Activated CD4-positive, alpha-beta T cell treated with anti-CD3 and anti-CD28 coated beads for 4 hours (primary cell): ENCODE data around the gene MC1R.

ENCODE experiments used
- DNase-seq, 2 donors: peaks; one replicate each; pipeline ENCODE4 v3.0.0-alpha.2; 2020

The MC1R gene

DNA sequence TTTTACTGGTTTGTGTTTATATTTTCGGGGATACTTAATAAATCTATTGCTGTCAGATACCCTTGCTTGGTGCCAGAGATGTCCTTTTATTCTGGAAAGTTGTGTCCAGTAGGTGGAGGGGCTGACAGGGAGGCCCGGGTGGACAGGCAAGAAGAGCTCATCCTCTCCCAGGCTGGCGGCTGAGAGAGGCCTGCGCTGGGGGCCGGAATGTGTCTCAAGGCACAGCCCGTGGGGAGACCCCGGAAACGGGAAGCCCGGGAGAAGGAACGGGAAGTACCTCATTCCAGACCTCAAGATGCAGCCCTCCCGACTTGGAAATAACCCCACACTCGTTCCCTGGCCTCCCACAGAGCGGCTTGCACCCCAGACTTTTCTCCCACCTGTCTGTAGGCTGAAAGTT, 17.4 kb downstream of the MC1R start:
- no peak for DNase-seq

- no peak for DNase-seq
These were observed 17.8 kb downstream of the MC1R start for GRCh38 chr16:89936508-89936907.

GRCh38 chr16:89936981-89937380, 18.3 kb downstream of the MC1R start:
- DNase-seq: no peak

GRCh38 chr16:89938175-89938885, 19.7 kb downstream of the MC1R start:
- no peak for DNase-seq

- no peak for DNase-seq
These were observed 26.1 kb downstream of the MC1R start for GRCh38 chr16:89944773-89945172.

DNA sequence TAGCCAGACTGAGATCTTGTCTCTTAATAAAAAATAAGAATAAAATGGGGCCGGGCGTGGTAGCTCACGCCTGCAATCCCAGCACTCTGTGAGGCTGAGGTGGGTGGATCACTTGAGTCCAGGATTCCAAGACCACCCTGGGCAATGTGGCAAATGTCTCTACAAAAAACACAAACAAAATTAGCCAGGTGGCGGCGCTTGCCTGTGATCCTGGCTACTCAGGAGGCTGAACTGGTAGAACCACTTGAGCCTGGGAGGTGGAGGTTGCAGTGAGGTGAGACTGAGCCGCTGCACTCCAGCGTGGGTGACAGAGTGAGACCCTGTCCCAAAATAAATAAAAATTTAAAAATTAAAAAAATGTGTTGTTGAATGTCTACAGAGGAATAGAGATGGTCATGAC, 27.0 kb downstream of the MC1R start:
- DNase-seq: no peak

DNA sequence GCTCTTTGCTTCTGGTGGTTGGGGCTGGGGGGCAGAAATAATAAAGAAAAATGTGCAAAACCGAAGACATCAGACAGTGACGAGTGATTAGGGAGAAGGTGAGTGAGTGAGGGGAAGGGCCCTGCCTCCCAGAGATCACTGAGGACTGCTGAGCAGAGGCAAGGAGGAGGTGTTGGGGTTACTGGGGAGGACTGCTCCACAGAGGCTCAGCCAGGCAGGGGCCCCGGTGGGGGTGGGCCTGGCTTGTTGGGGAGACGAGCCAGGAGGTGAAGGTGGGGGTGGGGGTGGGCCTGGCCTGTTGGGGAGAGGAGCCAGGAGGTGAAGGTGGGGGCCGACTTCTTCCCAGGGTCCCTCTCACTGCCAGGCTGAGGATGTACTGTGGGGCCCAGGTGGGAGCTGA, 27.9 kb downstream of the MC1R start:
- DNase-seq: no peak

GRCh38 chr16:89949121-89949742, 30.6 kb downstream of the MC1R start:
- no peak for DNase-seq

DNA sequence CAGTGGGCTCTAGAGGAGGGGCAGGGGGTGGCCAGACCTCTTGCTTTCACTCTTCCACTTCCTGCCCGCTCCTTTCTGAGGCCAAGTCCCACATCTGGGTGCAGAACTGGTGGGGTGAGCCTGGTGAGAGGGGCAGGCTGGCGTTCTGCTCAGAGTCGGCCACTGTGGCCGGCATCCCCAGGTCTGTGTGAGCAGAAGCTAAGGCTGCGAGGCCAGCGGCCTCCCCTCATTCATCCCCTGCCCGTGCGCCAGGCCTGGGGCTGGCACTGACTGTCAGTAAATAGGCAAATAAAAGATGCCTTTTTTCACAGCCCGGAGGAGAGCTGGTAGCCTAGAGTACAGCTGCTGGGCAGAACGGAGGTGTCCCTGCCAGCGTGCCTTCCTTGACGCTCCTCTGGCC, 31.1 kb downstream of the MC1R start:
- DNase-seq: no peak

GRCh38 chr16:89951509-89951908, 32.8 kb downstream of the MC1R start:
- DNase-seq: no peak

- no peak for DNase-seq
These were observed 33.4 kb downstream of the MC1R start for GRCh38 chr16:89952049-89952448.

- DNase-seq: no peak
These were observed 33.9 kb downstream of the MC1R start for GRCh38 chr16:89952551-89952950.

- DNase-seq: no peak
These were observed 35.2 kb downstream of the MC1R start for GRCh38 chr16:89953671-89954406.

GRCh38 chr16:89954462-89954861, 35.8 kb downstream of the MC1R start:
- DNase-seq: no peak

- DNase-seq: no peak
These were observed 36.5 kb downstream of the MC1R start for GRCh38 chr16:89955001-89955685.

DNA sequence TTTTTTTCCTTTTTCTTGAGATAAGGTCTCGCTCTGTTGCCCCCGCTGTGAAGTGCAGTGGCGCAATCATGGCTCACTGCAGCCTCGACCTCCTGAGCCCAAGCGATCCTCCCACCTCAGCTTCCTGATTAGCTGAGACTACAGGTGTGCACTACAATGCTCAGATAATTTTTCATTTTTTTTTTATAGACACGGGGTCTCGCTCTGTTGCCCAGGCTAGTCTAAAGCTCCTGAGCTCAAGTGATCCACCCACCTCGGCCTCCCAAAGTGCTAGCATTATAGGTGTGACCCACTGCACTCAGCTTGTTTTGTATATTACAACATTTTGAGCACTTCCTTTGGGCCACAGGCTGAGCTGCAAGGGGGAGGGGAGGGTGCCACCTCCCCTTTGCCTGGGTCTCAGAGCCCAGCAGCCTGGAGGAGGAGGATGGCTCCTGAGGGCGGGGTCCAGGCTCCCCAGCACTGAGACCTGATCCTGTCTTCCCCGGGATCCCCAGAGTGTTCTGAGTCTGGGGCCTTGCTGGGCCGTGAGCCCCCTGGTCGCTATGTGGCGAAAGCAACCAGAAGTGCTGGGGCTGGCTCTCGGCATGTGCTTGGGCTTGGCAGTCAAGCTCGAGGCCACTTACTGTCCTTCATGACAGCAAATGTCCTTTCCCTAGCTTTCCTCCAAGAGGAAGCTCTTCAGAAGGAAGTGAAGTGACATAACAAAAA, 38.0 kb downstream of the MC1R start:
- no peak for DNase-seq

- no peak for DNase-seq
These were observed 38.6 kb downstream of the MC1R start for GRCh38 chr16:89957216-89957785.

GRCh38 chr16:89958068-89958467, 39.4 kb downstream of the MC1R start:
- DNase-seq: no peak

DNA sequence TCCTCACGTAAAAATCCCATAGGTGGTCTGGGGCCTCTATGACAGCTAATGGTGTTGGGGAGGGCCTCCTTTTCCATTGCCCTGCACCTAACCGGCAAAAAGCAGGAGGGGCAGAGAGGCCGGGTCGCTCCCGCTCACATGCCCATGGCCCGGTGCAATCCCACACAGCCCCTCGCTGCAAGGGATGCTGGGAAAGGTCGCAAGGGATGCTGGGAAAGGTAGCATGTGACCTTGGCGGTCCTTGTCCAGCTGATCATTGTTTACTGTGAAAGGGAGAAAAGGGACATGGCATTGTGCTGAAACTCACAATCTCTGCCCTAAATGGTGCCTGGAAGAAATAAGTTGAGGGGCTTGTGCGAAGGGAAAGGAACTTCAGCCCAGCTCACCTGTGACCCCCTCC, 39.9 kb downstream of the MC1R start:
- DNase-seq: no peak

- no peak for DNase-seq
These were observed 42.3 kb downstream of the MC1R start for GRCh38 chr16:89960966-89961365.

GRCh38 chr16:89961920-89962319, 43.3 kb downstream of the MC1R start:
- no peak for DNase-seq

DNA sequence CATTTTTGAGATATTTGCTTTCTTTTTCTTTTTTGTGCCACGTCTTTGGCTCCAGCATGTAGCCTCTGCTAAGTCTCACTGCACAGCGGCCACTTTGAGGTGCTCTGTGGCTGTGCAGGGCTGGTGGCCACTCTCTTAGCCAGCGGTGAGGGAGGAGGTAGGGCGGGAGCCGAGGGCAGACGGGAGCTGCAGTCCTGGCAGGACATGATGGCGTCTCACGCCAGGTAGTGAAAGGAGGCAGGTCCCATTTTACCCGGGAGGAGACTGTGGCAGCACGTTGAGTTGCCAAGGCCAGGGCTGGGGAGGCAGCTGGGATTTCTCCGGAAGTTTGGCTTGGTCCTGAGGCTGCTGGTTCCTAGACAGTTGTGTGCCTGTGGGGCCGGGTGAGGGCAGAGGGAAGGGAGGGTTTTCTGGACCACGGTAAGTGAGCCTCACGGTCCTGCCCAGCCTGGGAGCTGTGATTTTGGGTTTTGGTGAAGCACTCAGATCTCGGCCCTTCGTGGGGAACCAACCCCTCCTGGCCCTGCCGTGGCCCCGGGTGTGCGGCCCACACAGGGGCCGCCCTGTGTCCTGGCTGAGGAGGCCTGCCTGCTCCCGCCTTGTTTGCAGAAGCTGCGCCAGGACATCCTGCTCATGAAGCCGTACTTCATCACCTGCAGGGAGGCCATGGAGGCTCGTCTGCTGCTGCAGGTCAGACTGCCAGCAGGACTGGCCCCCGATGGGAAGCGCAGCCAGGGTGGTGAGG, 44.3 kb downstream of the MC1R start:
- DNase-seq: no peak
